Stimulated activated CD8-positive, alpha-beta memory T cell treated with anti-CD3 and anti-CD28 coated beads, Interleukin-7, amount 100 ng/mL, for 1 hour (primary cell): Measurements from ENCODE around the gene INTU.
"Not testable (repeated sequence)": the region's sequence is repeated elsewhere in the genome, so short reads cannot be mapped to it uniquely, and the experiment has no call there.

ENCODE experiments used
- DNase-seq, 2 donors: peaks; one replicate each; pipeline ENCODE4 v3.0.0-alpha.2; 2020; ENCODE audit warnings: low read depth in 2 of 2

INTU gene

DNA sequence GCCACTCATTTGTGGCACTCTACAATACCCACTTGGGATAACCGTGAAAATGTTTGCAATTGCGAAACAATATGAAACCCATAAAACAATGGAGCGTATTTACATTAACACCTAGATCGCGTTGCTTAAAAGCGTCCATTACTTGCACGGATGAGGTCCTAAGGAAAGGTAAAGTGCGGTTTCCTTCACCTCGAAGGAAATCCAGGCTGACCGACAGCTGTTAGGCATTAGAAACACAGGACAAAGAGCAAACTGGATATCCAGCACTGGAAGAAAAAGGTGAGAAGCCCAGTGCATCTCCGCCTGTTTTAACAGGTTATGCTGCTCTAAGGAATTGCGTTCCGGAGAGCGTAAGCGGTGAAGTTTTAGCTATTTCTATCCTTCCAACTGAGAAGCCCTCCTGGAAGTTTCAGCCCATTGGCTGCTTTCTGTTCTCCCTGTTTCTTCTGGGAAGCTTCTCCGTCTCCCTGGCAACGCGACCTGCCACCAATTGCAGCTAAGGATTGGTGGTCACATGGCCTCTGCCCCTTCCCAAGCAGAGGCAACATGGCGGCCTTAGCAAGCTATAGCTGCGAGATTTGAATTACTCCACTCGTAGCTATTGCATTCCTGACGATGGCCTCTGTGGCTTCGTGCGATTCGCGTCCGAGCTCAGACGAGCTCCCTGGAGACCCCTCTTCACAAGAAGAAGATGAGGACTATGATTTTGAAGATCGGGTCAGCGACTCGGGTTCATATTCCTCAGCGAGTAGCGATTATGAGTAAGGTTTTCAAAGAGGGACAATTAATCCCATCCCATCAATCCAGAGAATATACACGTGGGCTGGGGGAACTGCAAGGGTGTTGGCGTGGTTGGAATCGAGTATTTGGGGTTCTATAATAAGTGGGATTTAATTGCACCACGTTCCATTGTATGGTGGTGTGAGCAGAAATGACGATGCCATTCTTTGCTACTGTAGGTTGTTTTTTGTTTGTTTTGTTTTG is at the start of gene INTU:
INTU (plus strand) TSS at position 538 of the 984 bp plus-strand sequence; CDS start at position 616, 78 bp downstream.
- no peak for DNase-seq

DNA sequence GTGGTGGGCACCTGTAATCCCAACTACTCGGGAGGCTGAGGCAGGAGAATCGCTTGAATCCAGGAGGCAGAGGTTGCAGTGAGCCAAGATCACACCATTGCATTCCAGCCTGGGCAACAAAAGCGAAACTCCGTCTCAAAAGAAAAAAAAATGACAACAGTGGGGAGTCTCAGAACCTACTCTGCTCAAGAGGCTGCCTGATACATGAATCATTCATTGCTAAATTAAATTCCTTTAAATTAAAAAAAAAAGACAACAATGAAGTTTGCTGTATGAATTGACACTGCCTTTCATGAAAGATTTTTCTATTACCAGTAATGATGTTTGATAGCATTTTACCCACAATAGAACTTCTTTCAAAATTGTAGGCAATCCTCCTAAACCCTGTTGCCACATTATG is 46.3 kb upstream of the INTU start:
- not testable (repeated sequence) for DNase-seq

DNA sequence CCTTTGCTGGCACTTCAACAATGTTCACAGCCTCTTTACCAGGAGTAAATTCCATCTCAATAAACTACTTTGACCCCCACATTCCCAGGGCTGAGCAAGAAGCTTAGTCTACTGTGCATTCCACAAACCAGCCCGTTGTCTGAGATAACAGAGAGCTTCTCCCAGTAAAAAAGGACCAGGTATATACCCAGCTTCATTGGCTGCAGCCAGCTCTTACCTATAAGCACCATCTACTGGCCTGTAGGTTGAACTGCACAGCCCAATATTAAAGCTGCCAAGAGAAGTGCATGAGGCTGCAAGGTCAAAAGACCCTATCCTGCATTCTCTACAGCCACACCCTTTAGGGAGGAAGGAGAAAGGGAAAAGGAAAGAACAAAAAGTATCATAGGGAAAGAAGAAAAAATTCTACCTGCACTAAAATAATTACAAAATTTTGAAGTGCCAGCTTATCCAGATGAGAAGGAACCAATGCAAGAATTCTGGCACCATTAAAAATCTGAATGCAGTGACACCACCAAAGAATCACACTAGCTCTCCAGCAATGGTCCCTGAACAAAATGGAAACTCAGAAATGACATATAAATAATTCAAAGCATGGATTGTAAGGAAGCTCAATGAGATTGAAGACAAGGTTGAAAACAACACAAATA is 45.7 kb upstream of the INTU start:
- no peak for DNase-seq

DNA sequence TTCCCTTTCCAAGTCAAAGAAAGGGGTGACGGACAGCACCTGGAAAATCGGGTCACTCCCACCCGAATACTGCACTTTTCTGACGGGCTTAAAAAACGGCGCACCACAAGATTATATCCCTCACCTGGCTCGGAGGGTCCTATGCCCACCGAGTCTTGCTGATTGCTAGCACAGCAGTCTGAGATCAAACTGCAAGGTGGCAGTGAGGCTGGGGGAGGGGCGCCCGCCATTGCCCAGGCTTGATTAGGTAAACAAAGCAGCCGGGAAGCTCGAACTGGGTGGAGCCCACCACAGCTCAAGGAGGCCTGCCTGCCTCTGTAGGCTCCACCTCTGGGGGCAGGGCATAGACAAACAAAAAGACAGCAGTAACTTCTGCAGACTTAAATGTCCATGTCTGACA is 43.6 kb upstream of the INTU start:
- DNase-seq: not testable (repeated sequence)

DNA sequence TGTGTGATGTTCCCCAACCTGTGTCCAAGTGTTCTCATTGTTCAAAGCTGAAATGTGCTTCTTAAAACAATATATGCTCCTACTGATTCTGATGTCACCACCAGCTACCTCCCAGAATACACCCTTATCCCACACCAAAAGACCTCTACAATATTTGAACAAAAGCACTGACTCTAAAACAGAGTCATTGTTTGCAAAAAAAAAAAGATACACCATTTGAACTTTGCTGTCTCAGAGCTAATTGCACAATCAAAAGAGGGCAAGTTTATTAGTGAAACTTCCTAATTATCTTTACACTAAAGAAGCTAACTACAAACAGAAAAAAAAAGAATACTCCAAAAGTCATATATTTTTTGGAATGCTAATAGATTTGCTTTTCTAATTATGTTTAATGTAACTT is 34.1 kb upstream of the INTU start:
- DNase-seq: no peak

DNA sequence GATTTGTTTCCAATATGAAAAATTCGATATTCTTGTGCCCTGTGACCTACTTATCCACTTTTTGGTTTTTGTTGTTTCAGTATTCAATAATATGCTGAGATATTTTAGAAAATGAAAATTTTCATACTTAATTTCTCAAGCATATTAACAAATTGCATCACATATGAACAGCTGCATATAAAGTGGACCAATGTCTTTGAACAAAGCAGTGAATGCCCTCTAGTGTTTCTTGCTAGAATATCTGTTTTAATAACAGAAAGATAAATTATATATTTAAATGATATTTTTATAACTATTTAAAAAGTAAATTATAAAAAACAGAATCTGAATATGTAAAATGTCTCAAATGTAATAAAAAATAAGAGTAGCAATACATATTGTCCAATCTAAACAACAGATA is 31.7 kb upstream of the INTU start:
- DNase-seq: no peak

DNA sequence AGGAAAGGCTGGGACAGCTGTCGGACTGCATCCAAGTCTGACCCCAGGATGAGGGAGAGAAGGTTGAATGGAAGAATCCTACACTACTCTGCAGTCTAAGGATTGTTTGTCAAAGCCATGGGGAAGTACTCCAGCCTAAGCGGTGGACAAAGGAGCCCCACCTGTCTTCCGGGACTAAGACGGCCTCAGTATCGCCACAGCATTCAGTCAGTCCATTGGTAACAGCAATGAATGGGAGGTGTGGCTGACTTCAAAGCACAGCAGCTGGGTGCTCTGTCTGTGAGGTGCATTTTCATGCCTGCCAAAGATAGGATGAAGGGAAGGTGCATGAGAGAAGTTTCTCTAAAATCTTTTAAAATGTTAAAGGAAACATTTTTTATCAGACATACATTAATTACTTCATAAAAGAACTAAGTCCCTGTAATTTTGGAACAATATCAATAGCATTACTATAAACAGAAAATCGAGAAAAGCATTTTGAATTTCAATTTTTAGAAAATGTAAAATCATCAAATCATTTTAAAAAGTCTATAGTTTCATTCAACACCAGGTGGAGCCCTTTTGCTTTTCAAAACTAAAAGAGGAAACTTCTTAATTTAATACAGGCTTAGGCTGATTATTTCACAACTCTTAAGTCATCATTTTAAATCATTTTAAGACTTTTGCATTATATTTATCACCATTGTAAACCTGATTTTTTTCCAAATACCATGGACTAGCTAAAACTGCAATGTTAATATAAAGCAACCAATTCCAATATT is 27.6 kb upstream of the INTU start:
- DNase-seq: no peak

DNA sequence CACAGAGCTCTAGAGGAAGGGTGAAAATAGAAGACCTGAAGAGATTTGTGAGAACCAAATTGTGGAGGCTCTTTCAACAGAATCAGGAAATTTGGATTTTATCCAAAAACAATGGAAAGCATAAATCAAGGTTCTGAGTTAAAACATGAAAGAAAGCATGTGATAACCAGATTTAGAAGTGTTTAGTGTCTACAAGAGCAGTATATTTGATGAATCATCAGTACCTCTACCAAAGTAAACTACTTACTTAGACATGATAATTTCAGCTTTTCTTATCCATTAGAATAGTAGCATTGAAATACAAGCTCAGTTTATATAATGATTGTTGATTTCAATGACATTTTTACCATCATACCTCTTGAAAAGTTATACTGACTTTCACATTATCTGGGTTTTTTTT is 25.9 kb upstream of the INTU start:
- no peak for DNase-seq

DNA sequence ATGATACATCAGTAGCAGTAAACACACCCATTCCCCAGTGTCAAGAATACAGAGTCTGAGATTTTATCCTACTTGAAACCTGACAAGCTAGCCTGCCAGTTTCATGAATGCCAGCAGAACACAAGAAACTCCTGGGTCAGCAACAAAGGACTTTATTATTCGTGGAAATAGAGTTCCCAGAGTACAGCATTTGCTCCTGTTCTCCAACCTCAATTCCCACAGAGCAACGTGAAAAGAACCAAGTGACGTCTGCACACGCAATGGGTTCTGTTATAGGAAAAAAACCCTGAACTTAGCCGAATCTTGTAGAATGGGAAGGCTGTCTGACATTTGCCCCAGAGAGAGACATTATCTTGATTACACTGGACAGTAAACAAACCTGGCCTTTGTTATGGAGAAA is 23.3 kb upstream of the INTU start:
- no peak for DNase-seq

DNA sequence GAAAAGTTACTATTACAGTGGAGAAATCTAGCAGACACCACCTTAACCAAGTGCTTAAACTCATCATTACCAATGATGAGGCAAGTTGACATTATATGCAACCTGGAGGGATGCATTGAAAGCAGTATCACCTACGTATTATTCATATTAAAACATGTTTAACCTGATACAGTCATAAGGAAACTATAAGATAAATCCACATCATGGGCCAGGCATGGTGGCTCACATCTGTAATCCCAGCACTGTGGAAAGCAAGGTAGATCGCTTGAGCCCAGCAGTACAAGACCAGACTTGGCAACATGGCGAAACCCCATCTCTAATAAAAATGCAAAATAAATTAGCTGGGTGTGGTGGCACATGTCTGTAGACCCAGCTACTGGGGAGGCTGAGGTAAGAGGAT is 22.3 kb upstream of the INTU start:
- no peak for DNase-seq

DNA sequence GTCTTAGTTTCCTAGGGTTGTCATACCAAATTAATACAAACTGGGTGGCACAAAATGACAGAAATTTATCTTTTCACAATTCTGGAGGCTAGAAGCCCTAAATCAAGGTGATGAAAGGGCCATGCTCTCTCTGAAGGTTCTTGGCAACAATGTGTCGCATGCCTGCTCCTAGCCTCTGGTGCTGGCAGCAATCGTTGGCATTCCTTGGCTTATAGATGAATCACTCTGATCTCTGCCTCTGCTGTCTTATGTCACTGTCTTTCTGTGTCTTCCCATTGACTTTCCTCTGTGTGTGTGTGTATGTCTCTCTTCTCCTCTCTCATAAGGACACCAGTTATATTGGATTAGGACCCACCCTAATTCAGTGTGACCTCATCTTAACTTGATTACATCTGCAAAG is 15.9 kb upstream of the INTU start:
- DNase-seq: no peak

DNA sequence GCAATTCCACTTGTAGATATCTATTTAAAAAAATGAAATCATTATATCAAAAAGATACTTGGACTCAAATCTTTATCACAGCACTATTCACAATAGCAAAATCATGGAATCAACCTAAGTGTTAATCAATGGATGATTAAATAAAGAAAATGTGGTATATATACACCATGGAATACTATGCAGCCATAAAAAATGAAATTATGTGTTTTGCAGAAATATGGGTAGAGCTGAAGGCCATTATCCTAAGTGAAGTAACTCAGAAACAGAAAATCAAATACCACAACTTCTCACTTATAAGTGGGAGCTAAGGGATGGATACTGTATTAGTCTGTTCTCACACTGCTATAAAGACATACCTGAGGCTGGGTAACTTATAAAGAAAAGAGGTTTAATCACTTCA is 14.3 kb upstream of the INTU start:
- DNase-seq: no peak

DNA sequence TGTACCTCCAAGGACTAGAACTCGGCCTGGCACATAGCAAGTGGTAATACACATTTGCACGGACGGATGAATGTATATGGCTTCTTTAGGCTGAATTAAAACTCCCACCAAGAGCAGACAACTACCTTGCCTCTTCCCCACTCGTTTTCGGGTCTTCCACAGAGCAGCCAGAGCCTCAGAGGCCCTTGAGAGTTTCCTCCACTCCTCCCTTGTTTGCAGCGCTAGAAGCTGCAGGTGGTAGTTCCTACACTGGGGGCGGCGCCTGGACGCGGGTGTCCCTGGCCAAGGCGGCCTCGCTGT is 10.2 kb upstream of the INTU start:
- DNase-seq: no peak

DNA sequence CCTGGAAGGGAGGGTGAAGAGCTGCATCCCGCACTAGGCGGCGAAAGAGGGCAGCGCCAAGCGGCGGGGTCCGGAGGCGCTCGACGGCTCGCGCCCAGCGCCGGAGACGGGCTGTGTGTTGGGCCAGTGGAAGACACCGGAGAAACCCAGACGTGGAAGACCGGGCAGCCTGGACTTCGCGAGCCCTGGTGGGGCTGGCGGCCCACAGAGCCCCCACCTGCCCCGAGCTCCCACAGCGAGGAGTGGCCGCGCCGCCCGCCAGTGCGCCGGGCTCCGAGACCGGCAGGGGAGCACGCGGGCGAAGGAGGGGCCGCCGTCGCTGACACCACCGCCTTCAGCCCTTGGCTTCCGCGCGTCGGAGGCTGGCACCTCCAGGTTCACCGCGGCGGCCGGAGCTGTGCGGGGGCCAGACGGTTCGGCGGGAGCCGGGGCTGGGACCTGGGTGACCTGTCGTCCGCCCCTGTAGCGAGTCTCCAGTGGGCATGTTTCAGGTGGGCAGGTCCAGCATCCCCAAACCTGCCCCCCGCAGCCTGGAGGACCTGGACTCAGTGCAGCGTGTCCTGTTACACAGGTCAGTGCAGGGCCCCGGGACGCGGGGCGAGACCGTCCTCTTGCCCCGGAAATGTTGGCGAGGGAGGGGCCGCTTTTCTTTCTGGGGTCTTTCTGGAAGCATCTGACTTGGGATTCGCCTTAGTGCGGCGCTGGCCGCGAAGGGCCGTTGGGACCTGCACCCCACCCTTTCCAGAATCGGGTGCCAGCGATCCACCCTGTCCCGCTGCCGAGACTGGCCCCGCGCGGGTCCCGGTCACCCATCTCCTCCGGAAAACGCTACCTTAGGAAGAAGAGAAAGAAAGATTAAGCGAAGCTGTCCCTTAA is 9.6 kb upstream of the INTU start:
- DNase-seq: no peak

DNA sequence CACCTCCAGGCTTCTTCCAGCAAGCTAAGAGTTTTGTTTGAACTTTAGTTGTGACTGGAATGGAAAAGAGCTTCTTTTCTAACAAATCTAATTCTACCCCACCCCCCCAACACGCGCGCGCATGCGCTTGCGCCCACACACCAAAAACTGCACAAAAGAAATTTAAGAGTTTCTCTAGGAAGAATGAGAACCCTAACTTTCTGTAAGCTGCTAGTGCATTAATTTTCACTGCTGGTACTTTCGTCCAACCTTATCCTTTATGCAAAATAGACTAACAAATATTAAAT is 9.0 kb upstream of the INTU start:
- DNase-seq: no peak

DNA sequence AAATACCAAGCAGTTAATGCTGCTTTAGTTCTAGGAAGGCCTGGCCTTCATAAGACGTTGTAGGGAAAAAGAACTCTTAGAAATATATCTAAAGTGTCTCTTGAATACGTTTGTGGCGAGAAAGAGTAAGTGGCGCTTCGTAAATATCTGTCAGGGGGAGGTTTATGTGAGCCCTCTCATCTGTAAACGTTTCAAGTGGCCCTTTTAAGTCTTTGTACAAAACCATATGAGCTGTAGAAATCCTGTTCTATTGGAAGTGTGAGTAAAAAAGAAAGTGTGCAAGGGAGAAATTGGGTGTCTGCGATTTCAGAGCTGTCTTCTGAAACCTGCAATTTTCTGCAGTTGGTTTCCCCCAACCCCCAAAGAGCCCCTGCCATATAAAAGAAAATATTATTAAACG is 8.6 kb upstream of the INTU start:
- no peak for DNase-seq

DNA sequence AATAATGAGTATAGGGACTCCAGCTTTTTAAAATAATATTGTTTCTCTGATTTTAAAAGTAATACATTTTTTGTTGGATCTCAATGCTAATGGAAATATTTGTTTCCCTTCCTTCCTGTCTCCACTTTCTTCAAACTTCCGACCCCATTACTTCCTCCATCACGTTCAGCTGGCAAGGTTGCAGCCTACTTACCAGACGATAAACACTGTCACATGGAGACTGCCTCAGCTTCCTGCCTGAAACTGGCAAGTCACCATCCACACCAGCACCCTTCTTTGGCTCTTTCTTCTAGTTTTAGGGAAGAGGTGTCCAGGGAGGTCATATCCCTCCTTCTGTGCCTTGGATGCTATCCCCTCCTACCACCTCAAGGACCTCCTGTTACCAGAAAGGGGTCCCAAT is 3.4 kb upstream of the INTU start:
- DNase-seq: no peak

DNA sequence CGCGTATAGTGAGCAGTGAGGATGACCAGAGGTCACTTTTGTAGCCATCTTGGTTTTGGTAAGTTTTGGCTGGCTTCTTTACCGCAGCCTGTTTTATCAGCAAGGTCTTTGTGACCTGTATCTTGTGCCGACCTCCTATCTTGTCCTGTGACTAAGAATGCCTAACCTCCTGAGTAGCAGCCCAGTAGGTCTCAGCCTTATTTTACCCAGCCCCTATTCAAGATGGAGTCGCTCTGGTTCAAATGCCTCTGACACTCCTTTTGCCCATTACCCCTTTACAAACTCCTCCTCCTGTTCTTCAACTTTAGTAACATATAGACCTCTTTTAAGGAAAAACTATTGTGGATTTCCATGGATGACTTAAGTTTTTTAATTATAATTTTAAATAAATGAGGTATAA is 2.6 kb upstream of the INTU start:
- no peak for DNase-seq

DNA sequence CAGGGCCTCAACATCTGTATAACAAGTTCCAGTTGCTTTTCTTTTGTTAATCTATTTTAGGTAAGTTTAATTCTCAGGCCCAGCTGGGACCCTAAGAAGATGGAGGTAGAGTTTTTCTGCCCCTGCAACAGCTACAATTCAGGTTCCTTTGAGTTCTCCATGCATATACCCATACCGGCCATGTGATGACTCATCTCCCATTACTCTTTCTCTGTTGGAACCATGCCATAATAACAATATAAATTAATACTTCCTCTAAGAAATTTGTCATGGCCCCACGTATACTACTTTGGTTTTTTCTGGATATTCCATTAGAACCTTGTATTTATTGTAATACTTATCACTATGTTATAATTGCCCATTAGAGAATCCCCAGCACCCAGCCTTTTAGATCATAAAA is 1.3 kb upstream of the INTU start:
- no peak for DNase-seq

DNA sequence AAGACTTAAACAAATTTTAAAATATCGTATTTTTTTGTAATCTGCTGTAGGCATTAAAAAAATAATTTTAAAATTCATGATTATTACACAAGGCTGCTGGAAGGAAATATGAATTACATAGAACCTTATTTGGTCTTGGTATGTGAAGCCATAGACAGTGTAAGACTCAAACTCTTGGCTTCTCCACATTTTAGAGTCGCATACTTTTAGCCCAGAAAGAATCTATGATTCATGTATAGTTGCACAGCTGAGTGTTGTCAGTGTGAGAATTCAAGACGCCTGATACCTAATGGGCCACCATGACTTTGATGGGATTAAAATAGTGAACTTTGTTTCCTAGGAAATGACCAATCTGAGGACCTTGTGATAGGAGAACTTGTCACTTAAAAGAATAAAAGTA is 1.4 kb downstream of the INTU start:
- DNase-seq: no peak

DNA sequence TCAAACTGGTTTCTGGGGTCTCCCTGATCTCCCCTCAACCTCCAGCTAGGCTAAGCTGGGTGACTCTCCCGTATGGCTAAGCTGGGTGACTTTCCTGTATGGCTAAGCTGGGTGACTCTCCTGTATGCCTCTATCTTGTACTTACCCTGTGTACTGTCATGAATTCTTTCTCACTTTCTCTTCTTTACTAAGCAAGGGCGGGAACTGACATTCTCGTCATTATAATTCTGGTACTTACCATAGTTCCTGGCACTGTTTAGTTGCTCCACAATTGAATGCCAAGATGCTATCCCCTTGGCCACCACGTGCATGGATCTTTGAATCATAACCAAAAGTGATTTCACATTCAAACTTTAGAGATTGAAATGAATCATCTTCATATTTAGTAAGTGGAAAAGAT is 8.8 kb downstream of the INTU start:
- no peak for DNase-seq

DNA sequence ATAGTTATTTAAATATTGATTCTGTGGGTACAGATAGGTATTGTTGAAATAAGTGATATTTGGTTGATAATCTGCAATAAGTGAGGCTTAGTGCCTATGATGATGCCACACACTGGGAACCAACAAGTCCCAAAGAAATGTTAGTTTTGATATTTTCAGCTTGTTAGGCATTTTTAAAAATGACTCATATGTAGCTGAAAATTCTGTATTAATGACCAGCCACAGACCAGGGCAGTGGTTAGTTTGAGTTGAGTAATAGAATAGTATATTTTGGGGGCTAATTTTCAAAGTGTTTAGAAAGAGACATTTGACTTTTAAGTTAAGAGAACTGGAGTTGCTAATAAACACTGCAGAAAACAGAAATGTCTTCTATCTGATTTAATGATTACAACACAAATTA is 9.4 kb downstream of the INTU start:
- no peak for DNase-seq
